ENCODE measurements around the gene PPP3CA. TPM values are rescaled to one million over a fixed set of nuclear protein-coding genes. Genes with fewer than 3 reads are reported as not detected.

Gene PPP3CA
- total RNA-seq, 1 experiment from 2014 or later = 133 TPM

DNA sequence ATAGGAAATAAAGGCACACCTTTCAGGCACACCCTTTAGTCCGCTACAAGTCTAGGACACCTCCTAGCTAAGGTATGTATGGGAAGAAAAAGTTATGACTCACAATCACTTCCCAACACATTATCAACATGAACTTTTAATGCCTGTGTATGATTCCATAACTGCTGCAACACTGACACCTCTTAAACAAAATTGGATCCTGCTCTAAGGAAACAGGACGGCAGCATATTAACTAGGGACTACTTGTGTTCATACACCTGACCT, 2.4 kb upstream of the PPP3CA start:
- no peaks in the 10 kb centered on the region for H3K9me3 ChIP-seq (ENCODE audit: control insufficient read depth in 1 of 2, insufficient read depth in 1 of 2, low read depth in 1 of 2, low read length in 2 of 2)
- no peaks in the 10 kb centered on the region for H3K9me2 ChIP-seq (ENCODE audit: insufficient read depth)
- no peak overlapping the region for H2AFZ ChIP-seq (ENCODE audit: low read depth, low read length, poor library complexity, severe bottlenecking)
- H3K4me1 ChIP-seq (ENCODE audit: control insufficient read depth in 1 of 2, insufficient read depth in 2 of 2, low read length in 2 of 2) = peaks cover 25 to 41% of the 10 kb centered on the region in 2 experiments
- peak overlapping the region; percentile 77 for H3K9ac ChIP-seq (ENCODE audit: low read length)
- BruUV-seq (replicated peaks) = no TSS peak
- RAD21 ChIA-PET (ENCODE audit: low non-redundant PET in 1 of 2, low total read pairs in 2 of 2, uncharacterized antibody in 2 of 2, unreplicated experiment in 2 of 2) = no interaction called here
- H3K27me3 ChIP-seq (ENCODE audit: insufficient read depth, low read length) = no peaks in the 10 kb centered on the region
- H3K27ac ChIP-seq (ENCODE audit: low read depth, low read length) = peak overlapping the region; percentile 94
- TF ChIP-seq POLR2A (IDR thresholded peaks at IDR 0.05; ENCODE audit: borderline replicate concordance, extremely low read depth, insufficient read depth, insufficient read length) (no peak), POLR2AphosphoS5 (IDR thresholded peaks at IDR 0.05; ENCODE audit: low read depth, low read length) (peak; percentile 59)
- intact Hi-C loops (cut with micrococcal nuclease) = loop anchor here (5.0 to 10.0 kb wide), 4 partner anchors 112 to 383 kb away; no protein-coding TSS in a partner anchor
- H3K36me3 ChIP-seq (ENCODE audit: control insufficient read depth in 1 of 2, insufficient read depth in 2 of 2, low read length in 2 of 2) = no peaks in the 10 kb centered on the region; a peak in 1 of 4 replicates
- DNase-seq (ENCODE audit: low read depth, low spot score) (peak; percentile 71), ATAC-seq (0 out of 2 replicates have a peak, but pooled peaks have one; percentile 12)
- POLR2A ChIA-PET = no interaction called here
- H3K4me2 ChIP-seq (ENCODE audit: low read length) = peak overlapping the region; percentile 94
- H3K4me3 ChIP-seq (replicated peaks in 1 of 2; ENCODE audit: low read depth in 1 of 2, low read length in 2 of 2) = peak overlapping the region in 1 of 2 experiments; percentile 84; a peak in 1 of 4 replicates
- no peaks in the 10 kb centered on the region for H4K20me1 ChIP-seq (ENCODE audit: insufficient read depth)
- peaks cover 36% of the 10 kb centered on the region for H3K79me2 ChIP-seq (ENCODE audit: insufficient read depth, low read length)
- CTCF ChIA-PET = interaction anchor here (0.8 to 1.5 kb wide), 2 partner anchors 21 to 381 kb away, joined by 3 to 6 read pairs; no protein-coding TSS in a partner anchor

DNA sequence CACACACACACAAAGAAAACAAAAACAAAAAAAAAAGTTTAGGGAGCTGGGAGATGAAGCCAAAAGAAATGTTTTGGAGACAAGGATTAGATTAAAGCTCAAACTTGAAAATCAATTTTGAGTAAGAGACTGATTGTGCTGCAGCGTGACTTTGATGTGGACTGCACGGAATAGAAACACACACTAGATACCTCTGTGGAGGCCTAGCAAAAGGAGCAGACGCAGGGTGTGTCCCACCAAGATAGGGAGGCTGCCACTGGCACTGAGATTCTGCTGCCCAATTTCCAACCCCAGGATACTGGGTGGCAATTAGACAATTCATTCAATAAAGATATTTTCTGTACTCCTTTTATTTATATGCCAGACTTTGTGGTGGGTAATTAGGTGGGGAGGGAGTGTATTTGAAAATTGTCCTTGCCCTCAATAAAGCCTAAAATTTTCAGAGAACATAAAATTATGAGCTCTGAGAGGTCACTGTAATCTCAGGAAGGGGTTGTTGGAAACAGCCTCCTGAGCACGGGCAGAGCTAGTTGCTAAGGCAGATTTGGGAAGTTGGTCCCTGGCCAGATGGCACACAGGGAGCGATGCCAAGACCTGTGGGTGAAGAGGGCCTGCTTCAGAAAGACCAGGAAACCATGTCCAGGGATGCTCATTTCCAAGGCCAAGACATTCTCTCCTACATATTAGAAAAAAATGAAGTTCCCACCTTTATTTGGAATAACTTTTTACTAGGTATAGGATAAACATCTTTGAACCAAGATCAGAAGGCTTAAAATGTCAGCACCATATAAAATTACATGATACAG, 1.9 kb upstream of the PPP3CA start:
- ChIA-PET CTCF (interaction anchor here (0.8 to 1.5 kb wide), 2 partner anchors 21 to 382 kb away, joined by 3 to 6 read pairs; no protein-coding TSS in a partner anchor), POLR2A (interaction anchor here (1.2 kb wide), 1 partner anchor 45 kb away, joined by 3 read pairs; no protein-coding TSS in a partner anchor)

More for the DNA sequence above, 1.9 kb upstream of the PPP3CA start:
- H3K79me2 ChIP-seq (ENCODE audit: insufficient read depth, low read length) = peaks cover 42% of the 10 kb centered on the region
- intact Hi-C loops (cut with micrococcal nuclease) = loop anchor here (5.0 to 10.0 kb wide), 4 partner anchors 112 to 383 kb away; no protein-coding TSS in a partner anchor
- H3K4me3 ChIP-seq (replicated peaks in 1 of 2; ENCODE audit: low read depth in 1 of 2, low read length in 2 of 2) = peak overlapping the region; percentile 71 to 84
- no peaks in the 10 kb centered on the region for H3K27me3 ChIP-seq (ENCODE audit: insufficient read depth, low read length)
- no peak overlapping the region for H2AFZ ChIP-seq (ENCODE audit: low read depth, low read length, poor library complexity, severe bottlenecking)
- DNase-seq (ENCODE audit: low read depth, low spot score) (peak; percentile 72), ATAC-seq (no peak)
- peak overlapping the region; percentile 77 for H3K9ac ChIP-seq (ENCODE audit: low read length)
- H3K4me2 ChIP-seq (ENCODE audit: low read length) = peak overlapping the region; percentile 94
- no TSS peak for BruUV-seq (replicated peaks)
- RAD21 ChIA-PET (ENCODE audit: low non-redundant PET in 1 of 2, low total read pairs in 2 of 2, uncharacterized antibody in 2 of 2, unreplicated experiment in 2 of 2) = interaction anchor here in 1 of 2 experiments (0.6 kb wide), 1 partner anchor 91 kb away, joined by 3 read pairs; no protein-coding TSS in a partner anchor
- no peaks in the 10 kb centered on the region; a peak in 1 of 4 replicates for H3K36me3 ChIP-seq (ENCODE audit: control insufficient read depth in 1 of 2, insufficient read depth in 2 of 2, low read length in 2 of 2)
- peak overlapping the region; percentile 94 for H3K27ac ChIP-seq (ENCODE audit: low read depth, low read length)
- H3K9me3 ChIP-seq (ENCODE audit: control insufficient read depth in 1 of 2, insufficient read depth in 1 of 2, low read depth in 1 of 2, low read length in 2 of 2) = no peaks in the 10 kb centered on the region
- no peaks in the 10 kb centered on the region for H3K9me2 ChIP-seq (ENCODE audit: insufficient read depth)
- no peaks in the 10 kb centered on the region for H4K20me1 ChIP-seq (ENCODE audit: insufficient read depth)
- TF ChIP-seq POLR2AphosphoS5 (IDR thresholded peaks at IDR 0.05; ENCODE audit: low read depth, low read length) (peak; percentile 36), EGR1 (IDR thresholded peaks at IDR 0.05; ENCODE audit: low read depth) (no peak)
- H3K4me1 ChIP-seq (ENCODE audit: control insufficient read depth in 1 of 2, insufficient read depth in 2 of 2, low read length in 2 of 2) = peaks cover 25 to 39% of the 10 kb centered on the region in 2 experiments

All from HCT116 (cell line).